Memory B cell (primary cell): ENCODE data around the gene MCTS1.
"Not testable (repeated sequence)": the region's sequence is repeated elsewhere in the genome, so short reads cannot be mapped to it uniquely, and the experiment has no call there.

ENCODE experiments used
- ATAC-seq: fragments of 150-1000 bp; cut with Tn5 transposase; 2 replicates; pipeline ENCODE4 v1.10.0; 2021; ENCODE audit warnings: low read depth, mild to moderate bottlenecking, moderate library complexity
- DNase-seq, 2 donors: peaks; one replicate each; pipeline ENCODE4 v3.0.0; 2022; ENCODE audit warnings: low spot score in 2 of 2
- H3K27ac Mint-ChIP-seq: one replicate; pipeline ENCODE4 v1.8.0; 2022; ENCODE audit warnings: mild to moderate bottlenecking, moderate library complexity, mixed read lengths
- H3K27me3 Mint-ChIP-seq: one replicate; pipeline ENCODE4 v1.8.0; 2022; ENCODE audit warnings: mixed read lengths
- H3K36me3 Mint-ChIP-seq: one replicate; pipeline ENCODE4 v1.8.0; 2022; ENCODE audit warnings: mild to moderate bottlenecking, mixed read lengths
- H3K4me1 Mint-ChIP-seq: one replicate; pipeline ENCODE4 v1.8.0; 2022; ENCODE audit warnings: mixed read lengths
- H3K4me3 Mint-ChIP-seq: one replicate; pipeline ENCODE4 v1.8.0; 2022; ENCODE audit warnings: mild to moderate bottlenecking, moderate library complexity, mixed read lengths
- H3K9me3 Mint-ChIP-seq: one replicate; pipeline ENCODE4 v1.8.0; 2022; ENCODE audit warnings: mixed read lengths

MCTS1 gene

GRCh38 chrX:120603707-120604360, at the start of gene MCTS1:
TSS of gene MCTS1 (plus strand) at chrX:120604101. CDS start at chrX:120604237, 136 bp downstream.
- no peaks in the 10 kb centered on the region for H3K27me3 Mint-ChIP-seq
- H3K4me3 Mint-ChIP-seq: peak within 1 kb of the TSS; percentile 98
- peak within 1 kb of the TSS; percentile 99 for H3K27ac Mint-ChIP-seq
- H3K9me3 Mint-ChIP-seq: no peaks in the 10 kb centered on the region
- H3K4me1 Mint-ChIP-seq: no peaks in the 10 kb centered on the region
- DNase-seq (peak; percentile 53 to 59), ATAC-seq (peak; percentile 88)
- H3K36me3 Mint-ChIP-seq: no peaks in the 10 kb centered on the region

- no peak for DNase-seq
- no peak for ATAC-seq
- Mint-ChIP-seq H3K4me3 (no peak overlapping the region), H3K27ac (no peak overlapping the region), H3K27me3 (no peaks in the 10 kb centered on the region), H3K4me1 (no peaks in the 10 kb centered on the region), H3K36me3 (peaks cover 2% of the 10 kb centered on the region), H3K9me3 (no peaks in the 10 kb centered on the region)
Measured at GRCh38 chrX:120556251-120556650, 47.6 kb upstream of the MCTS1 start.

GRCh38 chrX:120559804-120560203, 44.1 kb upstream of the MCTS1 start:
- Mint-ChIP-seq H3K27me3 (no peaks in the 10 kb centered on the region), H3K36me3 (peaks cover 2% of the 10 kb centered on the region), H3K4me1 (peaks cover 10% of the 10 kb centered on the region), H3K4me3 (peak overlapping the region; percentile 100), H3K27ac (peak overlapping the region; percentile 98), H3K9me3 (no peaks in the 10 kb centered on the region)
- ATAC-seq (no peak), DNase-seq (no peak)

- peak overlapping the region; percentile 100 for H3K4me3 Mint-ChIP-seq
- DNase-seq (peak in 1 of 2 donors; percentile 0), ATAC-seq (peak; percentile 18)
- peaks cover 10% of the 10 kb centered on the region for H3K4me1 Mint-ChIP-seq
- H3K36me3 Mint-ChIP-seq: peaks cover 2% of the 10 kb centered on the region
- no peaks in the 10 kb centered on the region for H3K27me3 Mint-ChIP-seq
- H3K27ac Mint-ChIP-seq: peak overlapping the region; percentile 98
- H3K9me3 Mint-ChIP-seq: no peaks in the 10 kb centered on the region
Measured at GRCh38 chrX:120560405-120560841, 43.5 kb upstream of the MCTS1 start.

- no peaks in the 10 kb centered on the region for H3K27me3 Mint-ChIP-seq
- peaks cover 2% of the 10 kb centered on the region for H3K36me3 Mint-ChIP-seq
Measured at GRCh38 chrX:120560842-120561633, 42.9 kb upstream of the MCTS1 start, which contains the start of gene CUL4B. TSS of gene CUL4B (minus strand) at chrX:120560962. CDS start at chrX:120560638, 324 bp downstream.

GRCh38 chrX:120561634-120562568, 42.0 kb upstream of the MCTS1 start:
- peak overlapping the region; percentile 100 for H3K4me3 Mint-ChIP-seq
- peak overlapping the region; percentile 98 for H3K27ac Mint-ChIP-seq
- DNase-seq: no peak
- H3K4me1 Mint-ChIP-seq: peaks cover 10% of the 10 kb centered on the region
- H3K36me3 Mint-ChIP-seq: peaks cover 2% of the 10 kb centered on the region
- H3K9me3 Mint-ChIP-seq: no peaks in the 10 kb centered on the region
- H3K27me3 Mint-ChIP-seq: no peaks in the 10 kb centered on the region
- ATAC-seq: no peak

More at GRCh38 chrX:120560842-120561633, 42.9 kb upstream of the MCTS1 start, which contains the start of gene CUL4B:
- H3K4me3 Mint-ChIP-seq: peak within 1 kb of the TSS; percentile 100
- ATAC-seq: peak; percentile 90
- peaks cover 10% of the 10 kb centered on the region for H3K4me1 Mint-ChIP-seq
- H3K9me3 Mint-ChIP-seq: no peaks in the 10 kb centered on the region
- peak within 1 kb of the TSS; percentile 98 for H3K27ac Mint-ChIP-seq
- DNase-seq: peak; percentile 70 to 74

GRCh38 chrX:120562569-120562926, 41.4 kb upstream of the MCTS1 start:
- H3K9me3 Mint-ChIP-seq: no peaks in the 10 kb centered on the region

GRCh38 chrX:120564925-120565324, 39.0 kb upstream of the MCTS1 start:
- H3K27me3 Mint-ChIP-seq: no peaks in the 10 kb centered on the region
- H3K9me3 Mint-ChIP-seq: no peaks in the 10 kb centered on the region
- H3K4me1 Mint-ChIP-seq: peaks cover 10% of the 10 kb centered on the region
- no peak overlapping the region for H3K27ac Mint-ChIP-seq
- H3K36me3 Mint-ChIP-seq: peaks cover 2% of the 10 kb centered on the region
- no peak overlapping the region for H3K4me3 Mint-ChIP-seq
- no peak for ATAC-seq
- DNase-seq: no peak

More at GRCh38 chrX:120562569-120562926, 41.4 kb upstream of the MCTS1 start:
- Mint-ChIP-seq H3K4me3 (no peak overlapping the region), H3K36me3 (peaks cover 2% of the 10 kb centered on the region), H3K27me3 (no peaks in the 10 kb centered on the region), H3K4me1 (peaks cover 10% of the 10 kb centered on the region), H3K27ac (peak overlapping the region; percentile 98)
- ATAC-seq (no peak), DNase-seq (no peak)

- no peak overlapping the region for H3K27ac Mint-ChIP-seq
- no peaks in the 10 kb centered on the region for H3K27me3 Mint-ChIP-seq
- peaks cover 7% of the 10 kb centered on the region for H3K4me1 Mint-ChIP-seq
- H3K9me3 Mint-ChIP-seq: no peaks in the 10 kb centered on the region
- DNase-seq (no peak), ATAC-seq (no peak)
- no peaks in the 10 kb centered on the region for H3K36me3 Mint-ChIP-seq
- no peak overlapping the region for H3K4me3 Mint-ChIP-seq
Measured at GRCh38 chrX:120566817-120567216, 37.1 kb upstream of the MCTS1 start.

- DNase-seq: no peak
- Mint-ChIP-seq H3K36me3 (no peaks in the 10 kb centered on the region), H3K4me1 (no peaks in the 10 kb centered on the region), H3K4me3 (no peak overlapping the region), H3K27me3 (no peaks in the 10 kb centered on the region), H3K27ac (no peak overlapping the region), H3K9me3 (no peaks in the 10 kb centered on the region)
- no peak for ATAC-seq
Measured at GRCh38 chrX:120568035-120568434, 35.9 kb upstream of the MCTS1 start.

- no peak overlapping the region for H3K4me3 Mint-ChIP-seq
Measured at GRCh38 chrX:120568609-120569008, 35.3 kb upstream of the MCTS1 start.

GRCh38 chrX:120570011-120570600, 33.8 kb upstream of the MCTS1 start:
- H3K9me3 Mint-ChIP-seq: no peaks in the 10 kb centered on the region
- no peak for ATAC-seq
- no peak for DNase-seq
- no peaks in the 10 kb centered on the region for H3K36me3 Mint-ChIP-seq
- H3K27me3 Mint-ChIP-seq: no peaks in the 10 kb centered on the region
- H3K4me1 Mint-ChIP-seq: no peaks in the 10 kb centered on the region
- no peak overlapping the region for H3K4me3 Mint-ChIP-seq
- H3K27ac Mint-ChIP-seq: no peak overlapping the region

More at GRCh38 chrX:120568609-120569008, 35.3 kb upstream of the MCTS1 start:
- DNase-seq (no peak), ATAC-seq (no peak)
- Mint-ChIP-seq H3K4me1 (no peaks in the 10 kb centered on the region), H3K9me3 (no peaks in the 10 kb centered on the region), H3K27ac (no peak overlapping the region), H3K27me3 (no peaks in the 10 kb centered on the region), H3K36me3 (no peaks in the 10 kb centered on the region)

GRCh38 chrX:120573806-120574205, 30.1 kb upstream of the MCTS1 start:
- not testable (repeated sequence) for DNase-seq, H3K27ac Mint-ChIP-seq, H3K9me3 Mint-ChIP-seq, H3K27me3 Mint-ChIP-seq, H3K36me3 Mint-ChIP-seq, H3K4me3 Mint-ChIP-seq, ATAC-seq, H3K4me1 Mint-ChIP-seq
